Psoas muscle (tissue), 8 donors: Measurements from ENCODE around the gene C1orf53. TPM values are rescaled to one million over a fixed set of nuclear protein-coding genes. Genes with fewer than 3 reads are reported as not detected.

Experiments
- ATAC-seq, 4 donors: fragments of 200-7000 bp; cut with Tn5 transposase; one replicate each; pipeline ENCODE4 v1.9.1; 2020; ENCODE audit warnings: moderate library complexity in 3 of 4, mild to moderate bottlenecking in 2 of 4
- DNase-seq, 2 donors: peaks; one replicate each; pipeline ENCODE4 v3.0.0-alpha.2; 2020
- H3K27ac ChIP-seq: fragments of 200-600 bp; one replicate; pipeline ENCODE4 v1.8.0; 2022
- H3K27me3 ChIP-seq, 3 donors: fragments of 200-600 bp in 1 of 3; one replicate each; pipeline versions ENCODE4 v1.6.1 to v1.8.0; 2013 to 2022; ENCODE audit warnings: low read length in 2 of 3, mild to moderate bottlenecking in 2 of 3, moderate library complexity in 1 of 3; ENCODE audit not compliant: insufficient read depth in 3 of 3
- H3K36me3 ChIP-seq, 2 donors: fragments of 200-600 bp in 1 of 2; one replicate each; pipeline versions ENCODE4 v1.6.1 to v1.8.0; 2013 to 2022; ENCODE audit warnings: low read depth in 1 of 2, mild to moderate bottlenecking in 1 of 2, moderate library complexity in 1 of 2; ENCODE audit not compliant: insufficient read depth in 1 of 2
- H3K4me1 ChIP-seq: fragments of 200-600 bp; one replicate; pipeline ENCODE4 v1.8.0; 2022
- H3K4me3 ChIP-seq: fragments of 200-600 bp; one replicate; pipeline ENCODE4 v1.8.0; 2022; ENCODE audit warnings: mild to moderate bottlenecking
- H3K9me3 ChIP-seq: fragments of 200-600 bp; one replicate; pipeline ENCODE4 v1.8.0; 2022
- WGBS, 3 donors: extraction: QIAGEN DNeasy Blood & Tissue Kit; methylation state at CpG; one replicate each; pipeline versions ENCODE4 v1.1.6 to v1.1.7; 2013; 5-methylcytosine and 5-hydroxymethylcytosine counted together
- intact Hi-C, 2 donors: fragments of 100-400 bp; cut with DNase I; formaldehyde crosslinking; loops; one replicate each; pipeline versions ENCODE4 v1.11.0 to v1.14.2; 2022
- polyA plus RNA-seq, 3 donors: library from polyadenylated mRNA; stranded (reverse); fragments of 200-250 nt; gene quantifications; one replicate each; pipeline ENCODE4 v1.2.3, GENCODE V29; 2013
- total RNA-seq, 4 donors: library from RNA; stranded (reverse); fragmentation: NEBNext Ultra II Directional in 2 of 4; extraction: Animal tissue kit (Norgen Biotek cat#: 25700) in 2 of 4; gene quantifications; one replicate each; pipeline versions ENCODE4 v1.2.1 to v1.2.4, GENCODE V29; 2021 to 2023
- TF ChIP-seq, protein P1 (sequence below): fragments of 200-600 bp; IDR thresholded peaks from one replicate; pipeline ENCODE4 v1.8.0; 2022; ENCODE audit warnings: antibody characterized with exemption
- donor health status: healthy with polysubstance abuse.
- donor health status: DM: no; HTN: no; CAD: no; lungs with moderate emphysema.
- donor health status: Bipolar disorder and iron deficiency.
- donor health status: healthy.
- donor health status: DM: yes; HTN: yes; CAD: no.
- donor health status: DM: no; HTN: no; CAD: no.
- donor health status: DM: no; HTN: no; CAD: no.
- donor health status: DM: yes; HTN: yes; CAD: no.

Gene C1orf53
- total and polyA plus RNA-seq, 7 donors: 0.84 to 4.3 (median 2.5) TPM

DNA sequence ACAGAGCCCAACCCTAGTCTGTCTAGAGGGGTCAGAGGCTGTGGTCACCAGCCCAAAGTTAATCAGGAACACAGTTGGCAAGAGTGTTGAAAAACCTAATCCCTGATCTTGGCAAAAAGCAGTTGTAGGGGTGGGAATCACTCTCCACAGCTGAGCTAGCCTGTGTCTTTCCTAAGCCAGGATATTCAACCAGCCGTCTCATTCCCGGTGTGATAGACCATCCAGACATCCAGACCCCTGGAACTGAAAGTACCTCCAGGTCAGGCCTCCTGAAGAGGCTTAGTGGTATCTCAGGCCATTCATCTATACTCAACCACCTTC is 19.6 kb downstream of the C1orf53 start:
- Histone ChIP-seq H3K36me3 (no peaks in the 10 kb centered on the region), H3K27me3 (peaks cover 2 to 55% (median 32%) of the 10 kb centered on the region in 3 donors), H3K27ac (no peak overlapping the region), H3K9me3 (no peaks in the 10 kb centered on the region), H3K4me1 (peaks cover 14% of the 10 kb centered on the region), H3K4me3 (no peak overlapping the region)
- WGBS, 3 donors: 65 to 85% (median 71%) methylated on average over 2 of the region's 2 CpGs
- ATAC-seq: no peak
- intact Hi-C loops: loop anchor here (5.0 to 10.0 kb wide), 3 partner anchors 305 to 400 kb away; no protein-coding TSS in a partner anchor
- DNase-seq: no peak
- TF ChIP-seq, protein P1, sequence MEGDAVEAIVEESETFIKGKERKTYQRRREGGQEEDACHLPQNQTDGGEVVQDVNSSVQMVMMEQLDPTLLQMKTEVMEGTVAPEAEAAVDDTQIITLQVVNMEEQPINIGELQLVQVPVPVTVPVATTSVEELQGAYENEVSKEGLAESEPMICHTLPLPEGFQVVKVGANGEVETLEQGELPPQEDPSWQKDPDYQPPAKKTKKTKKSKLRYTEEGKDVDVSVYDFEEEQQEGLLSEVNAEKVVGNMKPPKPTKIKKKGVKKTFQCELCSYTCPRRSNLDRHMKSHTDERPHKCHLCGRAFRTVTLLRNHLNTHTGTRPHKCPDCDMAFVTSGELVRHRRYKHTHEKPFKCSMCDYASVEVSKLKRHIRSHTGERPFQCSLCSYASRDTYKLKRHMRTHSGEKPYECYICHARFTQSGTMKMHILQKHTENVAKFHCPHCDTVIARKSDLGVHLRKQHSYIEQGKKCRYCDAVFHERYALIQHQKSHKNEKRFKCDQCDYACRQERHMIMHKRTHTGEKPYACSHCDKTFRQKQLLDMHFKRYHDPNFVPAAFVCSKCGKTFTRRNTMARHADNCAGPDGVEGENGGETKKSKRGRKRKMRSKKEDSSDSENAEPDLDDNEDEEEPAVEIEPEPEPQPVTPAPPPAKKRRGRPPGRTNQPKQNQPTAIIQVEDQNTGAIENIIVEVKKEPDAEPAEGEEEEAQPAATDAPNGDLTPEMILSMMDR: no peak

- H3K27ac ChIP-seq: no peak overlapping the region
- TF ChIP-seq, protein P1: no peak
- no peak for DNase-seq
- WGBS, 3 donors: 59 to 80% (median 79%) methylated on average over 12 of the region's 12 CpGs
- H3K9me3 ChIP-seq: no peaks in the 10 kb centered on the region
- intact Hi-C loops: loop anchor here (5.0 to 10.0 kb wide), 3 partner anchors 306 to 401 kb away; no protein-coding TSS in a partner anchor
- peaks cover 5% of the 10 kb centered on the region for H3K4me1 ChIP-seq
- no peak overlapping the region for H3K4me3 ChIP-seq
- peaks cover 9 to 55% (median 32%) of the 10 kb centered on the region in 3 donors for H3K27me3 ChIP-seq
- H3K36me3 ChIP-seq: no peaks in the 10 kb centered on the region
- no peak for ATAC-seq
Observed at GRCh38 chr1:197923038-197923437, 20.6 kb downstream of the C1orf53 start.

DNA sequence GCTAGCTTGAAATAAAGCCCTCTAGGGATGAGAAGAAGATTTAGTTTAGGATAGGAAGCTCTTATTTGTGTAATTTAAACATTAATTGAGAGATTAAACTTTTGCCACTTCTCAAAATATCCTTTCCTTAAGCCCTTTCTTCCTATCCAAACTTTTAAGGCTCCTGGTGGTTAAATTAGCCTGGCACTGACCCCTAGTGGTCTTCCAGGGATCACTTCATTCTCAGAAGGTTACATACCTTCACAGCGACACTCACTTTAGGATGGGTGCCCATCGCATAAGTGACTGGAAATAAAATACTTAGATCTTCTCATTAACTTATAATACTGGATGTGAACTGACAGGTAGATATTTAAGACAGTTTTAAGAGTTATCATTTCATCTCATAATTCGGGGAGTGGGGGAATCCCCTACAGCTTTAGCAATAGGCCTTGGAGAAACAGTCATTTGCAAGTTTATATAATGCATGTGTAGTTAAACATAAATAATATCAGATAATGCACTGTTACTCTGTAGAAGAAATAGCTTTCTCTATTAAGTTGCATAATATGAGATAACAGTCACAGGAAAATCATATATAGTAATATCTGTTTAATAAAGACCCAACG is 22.2 kb downstream of the C1orf53 start:
- Histone ChIP-seq H3K36me3 (no peaks in the 10 kb centered on the region), H3K4me3 (no peak overlapping the region), H3K27ac (no peak overlapping the region), H3K4me1 (peaks cover 2% of the 10 kb centered on the region), H3K27me3 (peaks cover 9 to 56% (median 26%) of the 10 kb centered on the region in 3 donors), H3K9me3 (no peaks in the 10 kb centered on the region)
- TF ChIP-seq, protein P1: peak; percentile 71
- DNase-seq: no peak
- intact Hi-C loops: loop anchor here (5.0 to 10.0 kb wide), 3 partner anchors 307 to 402 kb away; no protein-coding TSS in a partner anchor
- ATAC-seq: peak in 2 of 4 donors; percentile 70 to 76
- WGBS, 3 donors: 43 to 57% (median 49%) methylated on average over 4 of the region's 4 CpGs

GRCh38 chr1:197927908-197928665 is 25.7 kb downstream of the C1orf53 start:
- no peak overlapping the region for H3K27ac ChIP-seq
- no peak overlapping the region for H3K4me3 ChIP-seq
- 83 to 88% (median 84%) methylated on average over 8 of the region's 8 CpGs for WGBS, 3 donors
- no peaks in the 10 kb centered on the region for H3K9me3 ChIP-seq
- H3K4me1 ChIP-seq: no peaks in the 10 kb centered on the region
- TF ChIP-seq, protein P1: no peak
- DNase-seq (no peak), ATAC-seq (no peak)
- no peaks in the 10 kb centered on the region for H3K36me3 ChIP-seq
- H3K27me3 ChIP-seq: peaks cover 12 to 61% (median 15%) of the 10 kb centered on the region in 3 donors
- intact Hi-C loops: loop anchor here in 1 of 2 donors (10.0 kb wide), 1 partner anchor 403 kb away; no protein-coding TSS in a partner anchor
